Ascending aorta (tissue), 2 donors: ENCODE data around the gene TMPRSS2. TPM values are rescaled to one million over a fixed set of nuclear protein-coding genes. Genes with fewer than 3 reads are reported as not detected.
"Not testable (repeated sequence)": the region's sequence is repeated elsewhere in the genome, so short reads cannot be mapped to it uniquely, and the experiment has no call there.

Experiments
- DNase-seq, 2 donors: peaks; one replicate each; pipeline ENCODE4 v3.0.0-alpha.2; 2019; ENCODE audit warnings: low spot score in 2 of 2
- H3K27ac ChIP-seq, 2 donors: fragments of 200-600 bp; sonication (generic); one replicate each; pipeline ENCODE4 v1.5.1; 2016 to 2017; ENCODE audit warnings: mild to moderate bottlenecking in 1 of 2
- H3K27me3 ChIP-seq: fragments of 200-600 bp; sonication (generic); one replicate; pipeline ENCODE4 v1.5.1; 2017
- H3K36me3 ChIP-seq, 2 donors: fragments of 200-600 bp; sonication (generic); one replicate each; pipeline ENCODE4 v1.5.1; 2016
- H3K4me1 ChIP-seq, 2 donors: fragments of 200-600 bp; sonication (generic); one replicate each; pipeline ENCODE4 v1.5.1; 2016 to 2017; ENCODE audit warnings: mild to moderate bottlenecking in 1 of 2
- H3K4me3 ChIP-seq, 2 donors: fragments of 200-600 bp; sonication (generic); one replicate each; pipeline ENCODE4 v1.5.1; 2016 to 2017; ENCODE audit warnings: mild to moderate bottlenecking in 1 of 2
- H3K9me3 ChIP-seq, 2 donors: fragments of 200-600 bp; sonication (generic); one replicate each; pipeline ENCODE4 v1.5.1; 2016
- intact Hi-C: fragments of 100-400 bp; cut with DNase I; formaldehyde crosslinking; loops from one replicate; pipeline ENCODE4 v1.15.1; 2023
- total RNA-seq: library from RNA; depleted of rRNA; stranded (reverse); fragments of >200 nt; gene quantifications from one replicate; pipeline ENCODE4 v1.1.0, GENCODE V29; 2016
- TF ChIP-seq, protein P1 (sequence below), 3 experiments: fragments of 200-600 bp in 2 of 3; fragments of 450-650 bp in 1 of 3; sonication (generic) in 2 of 3; IDR thresholded peaks; one replicate each; pipeline ENCODE4 v1.5.1; 2016 to 2019; ENCODE audit warnings: antibody characterized with exemption in 3 of 3, mild to moderate bottlenecking in 1 of 3, moderate library complexity in 1 of 3

TMPRSS2 gene
- total RNA-seq, 1 donor from 2014 or later, result not detected

DNA sequence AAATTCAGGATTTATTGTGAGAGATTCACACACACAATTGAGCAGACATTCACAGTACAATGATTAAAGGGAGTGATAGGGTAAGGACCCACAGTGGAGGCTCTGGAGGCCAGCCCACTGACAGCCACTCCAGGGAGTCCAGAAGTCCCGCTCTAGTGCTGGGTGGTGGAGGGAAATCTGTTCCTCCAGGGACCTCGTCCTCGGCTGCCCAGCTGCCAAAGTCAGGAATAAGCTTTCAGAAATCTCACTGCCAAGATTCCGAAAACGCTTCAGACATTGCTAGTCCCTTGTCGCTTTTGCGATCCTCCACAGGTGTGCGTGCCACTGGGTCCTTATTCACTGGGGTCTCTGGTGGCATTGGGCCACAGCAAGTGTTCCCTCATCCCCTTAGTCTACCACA lies 79.6 kb downstream of the TMPRSS2 start:
- no peak overlapping the region for H3K27ac ChIP-seq
- intact Hi-C loops, result loop anchor here (5.0 to 10.0 kb wide), 5 partner anchors 144 to 1066 kb away; partner anchors contain the start of genes BACE2 and RSPH1
- H3K27me3 ChIP-seq, result no peaks in the 10 kb centered on the region
- H3K4me1 ChIP-seq, result peaks cover 0 to 7% of the 10 kb centered on the region in 2 donors
- TF ChIP-seq, protein P1, sequence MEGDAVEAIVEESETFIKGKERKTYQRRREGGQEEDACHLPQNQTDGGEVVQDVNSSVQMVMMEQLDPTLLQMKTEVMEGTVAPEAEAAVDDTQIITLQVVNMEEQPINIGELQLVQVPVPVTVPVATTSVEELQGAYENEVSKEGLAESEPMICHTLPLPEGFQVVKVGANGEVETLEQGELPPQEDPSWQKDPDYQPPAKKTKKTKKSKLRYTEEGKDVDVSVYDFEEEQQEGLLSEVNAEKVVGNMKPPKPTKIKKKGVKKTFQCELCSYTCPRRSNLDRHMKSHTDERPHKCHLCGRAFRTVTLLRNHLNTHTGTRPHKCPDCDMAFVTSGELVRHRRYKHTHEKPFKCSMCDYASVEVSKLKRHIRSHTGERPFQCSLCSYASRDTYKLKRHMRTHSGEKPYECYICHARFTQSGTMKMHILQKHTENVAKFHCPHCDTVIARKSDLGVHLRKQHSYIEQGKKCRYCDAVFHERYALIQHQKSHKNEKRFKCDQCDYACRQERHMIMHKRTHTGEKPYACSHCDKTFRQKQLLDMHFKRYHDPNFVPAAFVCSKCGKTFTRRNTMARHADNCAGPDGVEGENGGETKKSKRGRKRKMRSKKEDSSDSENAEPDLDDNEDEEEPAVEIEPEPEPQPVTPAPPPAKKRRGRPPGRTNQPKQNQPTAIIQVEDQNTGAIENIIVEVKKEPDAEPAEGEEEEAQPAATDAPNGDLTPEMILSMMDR (IDR thresholded peaks at IDR 0.05), result no peak
- H3K9me3 ChIP-seq, result no peaks in the 10 kb centered on the region
- no peak for DNase-seq
- no peak overlapping the region for H3K4me3 ChIP-seq
- H3K36me3 ChIP-seq, result peaks cover 12 to 17% of the 10 kb centered on the region in 2 donors

DNA sequence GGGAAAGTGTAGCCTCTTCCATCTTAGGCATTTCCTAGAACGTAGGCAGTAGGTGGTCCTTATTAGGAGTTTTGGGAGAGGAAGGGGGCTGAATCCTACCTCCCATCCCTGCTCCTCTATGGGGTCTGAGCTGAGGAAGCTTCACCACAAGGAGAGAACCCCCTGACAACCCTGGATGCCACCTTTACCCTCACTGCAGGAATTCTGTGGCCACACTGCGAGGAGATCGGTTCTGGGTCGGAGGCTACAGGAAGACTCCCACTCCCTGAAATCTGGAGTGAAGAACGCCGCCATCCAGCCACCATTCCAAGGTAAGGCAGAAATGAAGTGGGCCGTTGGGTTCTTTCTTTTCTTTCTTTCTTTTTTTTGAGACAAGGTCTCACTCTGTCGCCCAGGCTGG lies 80.4 kb downstream of the TMPRSS2 start:
- H3K9me3 ChIP-seq, result no peaks in the 10 kb centered on the region
- peaks cover 5 to 10% of the 10 kb centered on the region in 2 donors for H3K36me3 ChIP-seq
- H3K4me3 ChIP-seq, result peak overlapping the region in 1 of 2 donors; percentile 72
- H3K4me1 ChIP-seq, result peaks cover 0 to 7% of the 10 kb centered on the region in 2 donors
- no peak for DNase-seq
- TF ChIP-seq, protein P1 (IDR thresholded peaks at IDR 0.05), result no peak
- intact Hi-C loops, result loop anchor here (5.0 to 10.0 kb wide), 5 partner anchors 143 to 1067 kb away; partner anchors contain the start of genes BACE2 and RSPH1
- no peaks in the 10 kb centered on the region for H3K27me3 ChIP-seq
- no peak overlapping the region for H3K27ac ChIP-seq

DNA sequence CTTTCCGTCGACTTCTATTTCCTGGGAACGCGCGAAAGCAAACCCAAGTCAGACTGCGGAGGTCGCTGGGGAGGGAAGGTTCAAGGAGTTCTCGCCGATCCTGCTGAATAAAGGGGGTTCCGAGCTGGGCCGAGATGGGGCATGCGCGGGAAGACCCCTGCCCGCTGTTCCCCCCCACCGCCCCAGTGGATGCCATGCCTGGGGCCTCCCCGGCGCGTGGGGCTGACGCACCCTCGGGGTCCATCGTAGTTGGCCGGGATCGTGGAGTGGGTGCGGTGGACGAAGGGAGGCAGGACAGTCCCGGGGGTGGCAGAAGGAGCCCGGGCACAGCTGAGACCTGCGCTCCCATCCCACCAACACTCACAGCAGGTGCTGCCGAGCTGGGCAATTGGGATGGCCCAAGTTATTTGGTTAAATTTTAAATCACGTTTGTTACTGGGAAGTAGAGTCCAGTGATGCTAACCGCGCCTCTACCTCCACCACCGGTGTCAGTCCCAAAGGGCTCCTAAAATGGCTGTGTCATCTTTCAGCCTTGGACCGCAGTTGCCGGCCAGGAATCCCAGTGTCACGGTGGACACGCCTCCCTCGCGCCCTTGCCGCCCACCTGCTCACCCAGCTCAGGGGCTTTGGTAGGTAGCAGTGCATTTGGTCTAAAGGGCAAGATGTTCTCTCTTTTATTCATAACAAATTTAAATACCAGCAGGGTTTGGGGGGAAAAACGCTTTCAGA lies 81.1 kb downstream of the TMPRSS2 start:
- peaks cover 0 to 3% of the 10 kb centered on the region in 2 donors for H3K36me3 ChIP-seq
- H3K4me1 ChIP-seq, result peaks cover 0 to 7% of the 10 kb centered on the region in 2 donors
- H3K9me3 ChIP-seq, result no peaks in the 10 kb centered on the region
- no peaks in the 10 kb centered on the region for H3K27me3 ChIP-seq
- peak overlapping the region; percentile 68 to 72 for H3K4me3 ChIP-seq
- peak overlapping the region in 1 of 2 donors; percentile 39 for H3K27ac ChIP-seq
- intact Hi-C loops, result loop anchor here (5.0 to 10.0 kb wide), 5 partner anchors 142 to 1068 kb away; partner anchors contain the start of genes BACE2 and RSPH1
- TF ChIP-seq, protein P1 (IDR thresholded peaks at IDR 0.05), result no peak
- DNase-seq, result no peak

DNA sequence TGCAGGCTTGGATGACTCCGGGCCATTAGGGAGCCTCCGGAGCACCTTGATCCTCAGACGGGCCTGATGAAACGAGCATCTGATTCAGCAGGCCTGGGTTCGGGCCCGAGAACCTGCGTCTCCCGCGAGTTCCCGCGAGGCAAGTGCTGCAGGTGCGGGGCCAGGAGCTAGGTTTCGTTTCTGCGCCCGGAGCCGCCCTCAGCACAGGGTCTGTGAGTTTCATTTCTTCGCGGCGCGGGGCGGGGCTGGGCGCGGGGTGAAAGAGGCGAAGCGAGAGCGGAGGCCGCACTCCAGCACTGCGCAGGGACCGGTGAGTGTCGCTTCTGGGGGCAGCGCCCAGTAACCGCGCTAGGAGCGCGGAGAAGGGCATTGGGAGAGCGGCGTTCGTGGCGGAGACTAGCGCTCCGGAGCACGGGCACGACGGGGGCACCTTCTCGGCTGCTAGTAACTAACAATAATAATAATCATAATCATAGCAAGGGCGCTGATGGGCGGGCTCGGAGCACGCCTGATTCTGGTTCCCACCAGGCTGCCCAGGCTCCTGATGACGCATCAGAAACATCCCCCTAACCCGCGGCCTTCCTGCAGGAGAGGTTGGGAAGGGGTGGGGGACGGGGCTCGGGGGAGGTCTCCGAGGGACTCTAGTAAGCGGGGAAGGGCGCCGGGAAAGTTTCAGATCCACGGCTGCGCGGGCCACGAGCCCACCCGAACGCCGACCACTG lies 81.8 kb downstream of the TMPRSS2 start, which contains the start of gene MX1:
TSS of gene MX1 (plus strand) at position 286 of the 722 bp plus-strand sequence. CDS start 5,832 bp downstream, outside the sequence.
- peak in 1 of 2 donors; percentile 85 for DNase-seq
- TF ChIP-seq, protein P1 (IDR thresholded peaks at IDR 0.05), result no peak
- Histone ChIP-seq H3K36me3 (no peaks in the 10 kb centered on the region), H3K4me1 (peaks cover 0 to 7% of the 10 kb centered on the region in 2 donors), H3K9me3 (no peaks in the 10 kb centered on the region), H3K27me3 (no peaks in the 10 kb centered on the region), H3K4me3 (peak within 1 kb of the TSS; percentile 68 to 72), H3K27ac (peak within 1 kb of the TSS; percentile 22 to 39)
- intact Hi-C loops, result loop anchor here (5.0 to 10.0 kb wide), 5 partner anchors 141 to 1069 kb away; partner anchors contain the start of genes BACE2 and RSPH1

DNA sequence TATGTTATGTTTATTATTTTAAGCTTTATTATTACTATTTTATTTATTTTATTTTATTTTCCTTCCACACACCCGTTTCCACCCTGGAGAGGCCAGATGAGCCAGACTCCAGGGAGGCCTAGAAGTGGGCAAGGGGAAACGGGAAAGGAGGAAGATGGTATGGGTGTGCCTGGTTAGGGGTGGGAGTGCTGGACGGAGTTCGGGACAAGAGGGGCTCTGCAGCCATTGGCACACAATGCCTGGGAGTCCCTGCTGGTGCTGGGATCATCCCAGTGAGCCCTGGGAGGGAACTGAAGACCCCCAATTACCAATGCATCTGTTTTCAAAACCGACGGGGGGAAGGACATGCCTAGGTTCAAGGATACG lies 82.4 kb downstream of the TMPRSS2 start:
- intact Hi-C loops, result loop anchor here (5.0 to 10.0 kb wide), 5 partner anchors 141 to 1069 kb away; partner anchors contain the start of genes BACE2 and RSPH1

DNA sequence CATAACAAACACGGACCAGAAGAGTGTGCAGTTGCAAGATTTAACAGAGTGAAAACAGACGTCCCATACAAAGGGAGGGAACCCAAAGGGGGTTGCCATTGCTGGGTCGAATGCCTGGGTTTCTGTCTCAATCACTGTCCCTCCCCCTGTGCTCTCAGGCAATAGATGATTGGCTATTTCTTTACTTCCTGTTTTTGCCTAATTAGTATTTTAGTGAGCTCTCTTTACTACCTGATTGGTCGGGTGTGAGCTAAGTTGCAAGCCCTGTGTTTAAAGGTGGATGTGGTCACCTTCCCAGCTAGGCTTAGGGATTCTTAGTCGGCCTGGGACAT lies 84.7 kb downstream of the TMPRSS2 start:
- not testable (repeated sequence) for H3K4me3 ChIP-seq, H3K27me3 ChIP-seq, H3K4me1 ChIP-seq, H3K27ac ChIP-seq, H3K36me3 ChIP-seq, DNase-seq, H3K9me3 ChIP-seq
- intact Hi-C loops, result loop anchor here (5.0 to 10.0 kb wide), 5 partner anchors 138 to 1072 kb away; partner anchors contain the start of gene RSPH1

More for the DNA sequence above, 82.4 kb downstream of the TMPRSS2 start:
- TF ChIP-seq, protein P1 (IDR thresholded peaks at IDR 0.05), result no peak
- peaks cover 0 to 7% of the 10 kb centered on the region in 2 donors for H3K4me1 ChIP-seq
- H3K9me3 ChIP-seq, result no peaks in the 10 kb centered on the region
- H3K27me3 ChIP-seq, result no peaks in the 10 kb centered on the region
- DNase-seq, result no peak
- no peaks in the 10 kb centered on the region for H3K36me3 ChIP-seq
- peak overlapping the region; percentile 22 to 39 for H3K27ac ChIP-seq
- H3K4me3 ChIP-seq, result peak overlapping the region; percentile 68 to 72
